ENCODE data around the gene POU4F1.
"Not testable (repeated sequence)": the region's sequence is repeated elsewhere in the genome, so short reads cannot be mapped to it uniquely, and the experiment has no call there.

Gene POU4F1, protein sequence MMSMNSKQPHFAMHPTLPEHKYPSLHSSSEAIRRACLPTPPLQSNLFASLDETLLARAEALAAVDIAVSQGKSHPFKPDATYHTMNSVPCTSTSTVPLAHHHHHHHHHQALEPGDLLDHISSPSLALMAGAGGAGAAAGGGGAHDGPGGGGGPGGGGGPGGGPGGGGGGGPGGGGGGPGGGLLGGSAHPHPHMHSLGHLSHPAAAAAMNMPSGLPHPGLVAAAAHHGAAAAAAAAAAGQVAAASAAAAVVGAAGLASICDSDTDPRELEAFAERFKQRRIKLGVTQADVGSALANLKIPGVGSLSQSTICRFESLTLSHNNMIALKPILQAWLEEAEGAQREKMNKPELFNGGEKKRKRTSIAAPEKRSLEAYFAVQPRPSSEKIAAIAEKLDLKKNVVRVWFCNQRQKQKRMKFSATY

DNA sequence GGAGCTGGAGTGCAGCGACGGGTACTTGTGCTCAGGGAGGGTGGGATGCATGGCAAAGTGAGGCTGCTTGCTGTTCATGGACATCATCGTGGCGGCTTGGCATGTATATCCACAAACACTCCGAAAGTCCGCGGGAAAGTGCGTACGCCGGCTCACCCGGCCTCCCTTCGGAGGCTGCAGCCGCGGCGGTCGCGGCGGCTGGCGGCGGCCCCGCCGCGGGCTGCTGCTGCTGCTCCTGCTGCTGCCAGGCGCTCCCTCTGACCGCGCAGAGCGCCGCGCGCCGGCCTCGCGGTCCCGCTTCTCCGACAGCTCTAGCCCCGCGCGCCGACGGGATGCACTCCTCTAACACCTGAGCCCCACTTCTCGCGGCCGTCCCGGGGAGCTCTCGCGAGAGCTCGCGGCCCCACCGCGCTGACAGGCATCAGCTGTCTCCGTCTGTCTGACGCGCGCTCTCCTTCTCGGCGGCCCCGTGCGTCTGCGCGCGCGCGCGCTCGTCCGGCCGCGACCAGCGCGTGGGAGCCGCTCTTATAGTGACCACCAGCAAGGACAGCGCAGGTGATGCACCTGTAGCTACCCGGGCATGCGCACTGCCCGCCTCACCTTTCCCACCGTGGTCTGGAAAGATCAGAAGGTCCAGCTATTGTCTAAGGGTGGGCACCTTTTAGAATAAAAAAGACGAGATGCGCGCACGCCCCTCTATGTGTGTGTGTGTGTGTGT, at the start of gene POU4F1:
Gene POU4F1, minus strand, starts transcription at position 313 of the 718 bp plus-strand sequence. Its CDS starts 226 bp downstream, at position 87.
- no peak for DNase-seq

DNA sequence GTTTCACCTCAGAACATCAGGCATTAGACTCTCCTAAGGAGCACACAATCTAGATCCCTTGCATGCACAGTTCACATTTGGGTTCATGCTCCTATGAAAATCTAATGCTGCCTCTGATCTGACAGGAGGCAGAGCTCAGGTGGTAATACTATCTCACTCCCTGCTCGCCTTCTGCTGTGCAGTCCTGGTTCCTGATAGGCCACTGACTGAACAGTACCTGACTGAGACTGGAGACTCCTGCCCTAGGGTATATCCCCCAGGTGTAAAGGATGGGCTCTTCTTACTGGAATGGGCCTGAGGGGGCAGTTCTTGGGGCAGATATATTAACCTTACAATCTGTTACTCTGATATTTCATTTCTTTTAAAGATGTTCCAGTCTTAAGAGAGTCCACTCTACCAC, 49.3 kb upstream of the POU4F1 start:
- no peak for DNase-seq

DNA sequence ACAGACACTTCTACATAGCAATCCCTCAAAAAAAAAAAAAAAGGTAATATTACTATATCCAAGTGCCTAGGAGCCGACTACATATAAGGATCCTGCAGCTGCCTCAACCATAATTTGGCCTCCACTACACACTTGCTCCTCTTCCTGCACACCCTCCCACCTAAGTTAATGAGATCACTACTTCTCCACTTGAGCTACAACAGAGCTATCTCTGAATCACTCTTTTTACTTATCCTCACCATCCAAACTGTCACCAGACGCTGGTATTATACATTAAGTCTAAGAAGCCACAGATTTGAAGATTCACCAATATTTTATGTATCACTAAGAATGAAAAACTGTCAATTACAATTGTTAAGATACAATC, 47.3 kb upstream of the POU4F1 start:
- no peak for DNase-seq

DNA sequence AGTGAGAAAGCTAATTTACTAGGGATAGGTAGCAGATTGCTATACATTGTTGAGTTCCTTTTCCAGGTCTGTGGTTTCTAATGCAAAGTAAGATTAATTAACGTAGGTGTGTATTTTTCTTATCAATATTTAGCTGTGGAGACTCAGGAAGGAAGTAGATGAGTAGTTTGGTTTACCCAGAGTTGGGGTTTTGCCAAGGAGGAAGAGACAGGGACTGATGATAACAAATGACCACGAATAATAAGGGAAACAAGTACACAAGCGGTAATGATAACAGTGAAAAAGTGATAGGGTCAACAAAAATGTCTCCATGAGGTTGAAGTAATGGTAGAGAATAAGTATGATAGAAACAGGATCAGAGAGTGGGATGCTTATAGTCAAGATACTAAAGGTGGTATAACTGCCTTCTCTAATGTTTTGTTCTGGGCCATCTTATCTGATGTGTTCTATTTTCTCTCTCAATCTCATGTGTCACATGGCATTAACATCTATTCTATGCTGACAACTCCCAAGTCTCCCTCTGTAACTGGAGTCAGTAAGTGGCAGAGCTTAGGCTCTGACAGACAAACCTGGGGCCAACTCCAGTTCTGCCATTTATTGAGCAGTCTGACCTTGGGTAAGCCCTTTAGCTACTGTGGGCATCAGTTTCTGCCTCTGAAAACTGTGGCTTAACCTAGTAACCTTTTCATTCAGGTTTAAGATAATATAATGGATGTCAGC, 46.8 kb upstream of the POU4F1 start:
- DNase-seq, result no peak

DNA sequence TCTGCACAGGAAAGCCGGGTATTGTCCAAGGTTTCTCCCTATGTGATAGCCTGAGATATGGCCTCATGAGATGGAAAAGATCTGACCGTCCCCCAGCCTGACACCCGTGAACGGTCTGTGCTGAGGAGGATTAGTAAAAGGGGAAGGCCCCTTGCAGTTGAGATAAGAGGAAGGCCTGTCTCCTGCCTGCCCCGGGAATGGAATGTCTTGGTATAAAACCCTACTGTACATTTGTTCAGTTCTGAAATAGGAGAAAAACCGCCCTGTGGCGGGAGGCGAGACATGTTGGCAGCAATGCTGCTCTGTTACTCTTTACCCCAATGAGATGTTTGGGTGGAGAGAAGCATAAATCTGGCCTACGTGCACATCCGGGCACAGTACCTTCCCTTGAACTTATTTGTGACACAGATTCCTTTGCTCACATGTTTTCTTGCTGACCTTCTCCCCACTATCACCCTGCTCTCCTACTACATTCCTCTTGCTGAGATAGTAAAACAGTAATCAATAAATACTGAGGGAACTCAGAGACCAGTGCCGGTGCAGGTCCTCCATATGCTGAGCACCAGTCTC, 43.8 kb upstream of the POU4F1 start:
- not testable (repeated sequence) for DNase-seq

DNA sequence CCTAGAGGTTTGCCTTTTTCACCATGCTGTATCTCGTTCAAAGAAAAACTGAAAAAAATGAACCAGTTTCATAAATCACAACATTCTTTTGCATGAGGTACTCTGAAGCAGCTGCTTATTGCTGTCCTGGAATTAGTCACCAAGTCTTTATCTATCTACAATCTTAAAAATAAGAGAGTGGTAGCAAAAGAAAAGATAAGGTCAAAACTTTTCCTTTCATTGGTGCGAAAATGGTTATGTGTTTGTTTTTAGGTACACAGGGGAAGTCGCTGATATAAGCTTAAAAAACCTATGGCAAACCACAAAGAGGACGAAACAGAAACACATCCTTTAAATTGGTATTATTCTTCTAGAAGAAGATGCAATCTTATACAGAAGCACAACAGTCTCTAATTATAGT, 34.9 kb upstream of the POU4F1 start:
- DNase-seq, result no peak

DNA sequence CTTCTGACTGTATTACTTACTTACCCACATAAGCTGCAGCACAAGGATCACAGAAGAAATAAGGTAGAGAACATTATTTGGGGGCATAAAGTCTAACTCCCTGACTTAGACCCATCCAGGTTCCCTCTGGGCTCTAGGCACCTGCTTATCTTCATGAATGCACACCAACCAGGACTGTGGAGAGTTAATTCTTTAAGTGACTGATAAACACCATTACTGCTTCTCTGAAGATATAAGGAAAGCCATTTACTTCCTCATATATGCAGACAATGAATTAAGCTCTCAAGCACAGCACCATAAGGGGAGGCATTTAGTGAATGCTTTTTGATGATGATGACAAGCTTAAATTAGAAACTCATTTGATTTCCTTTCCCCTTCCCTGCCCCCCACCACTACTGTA, 33.1 kb upstream of the POU4F1 start:
- no peak for DNase-seq

DNA sequence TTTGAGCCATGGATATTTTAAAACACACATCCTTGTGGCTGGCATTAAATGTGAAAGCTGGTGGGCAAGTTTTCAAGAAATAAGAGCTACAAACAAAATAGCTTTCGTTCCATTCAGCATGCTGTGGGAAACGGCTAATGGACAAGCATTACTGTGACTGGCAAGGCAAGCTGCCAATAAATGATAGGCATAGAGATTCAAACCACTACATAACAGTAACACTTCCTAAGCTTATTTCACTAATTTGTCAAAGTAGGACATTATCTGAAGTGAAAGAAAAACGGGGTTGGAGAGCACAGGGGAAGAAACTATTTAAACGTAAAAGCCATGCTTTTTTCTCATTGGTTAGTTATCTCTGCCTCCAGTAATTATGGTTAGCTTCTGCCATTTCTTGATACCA, 29.6 kb upstream of the POU4F1 start:
- no peak for DNase-seq

DNA sequence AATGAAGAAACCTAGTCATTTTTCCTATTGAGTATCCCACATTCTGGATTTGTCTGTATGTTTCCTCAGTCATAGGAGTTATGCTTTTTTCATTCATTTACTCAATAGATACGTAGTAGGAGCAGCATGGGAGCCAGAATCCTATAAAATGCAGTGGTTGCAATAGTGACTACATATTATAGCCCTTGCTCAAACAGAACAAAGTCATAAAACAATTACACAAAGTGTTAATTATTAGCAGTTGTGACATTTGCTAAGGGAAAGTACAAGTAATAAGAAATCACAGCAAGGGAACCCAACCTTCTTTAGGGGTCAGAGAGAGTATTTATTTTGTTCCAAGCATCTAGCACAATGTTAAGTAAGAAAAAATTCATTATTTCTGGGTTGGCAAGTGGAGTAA, 27.7 kb upstream of the POU4F1 start:
- no peak for DNase-seq

DNA sequence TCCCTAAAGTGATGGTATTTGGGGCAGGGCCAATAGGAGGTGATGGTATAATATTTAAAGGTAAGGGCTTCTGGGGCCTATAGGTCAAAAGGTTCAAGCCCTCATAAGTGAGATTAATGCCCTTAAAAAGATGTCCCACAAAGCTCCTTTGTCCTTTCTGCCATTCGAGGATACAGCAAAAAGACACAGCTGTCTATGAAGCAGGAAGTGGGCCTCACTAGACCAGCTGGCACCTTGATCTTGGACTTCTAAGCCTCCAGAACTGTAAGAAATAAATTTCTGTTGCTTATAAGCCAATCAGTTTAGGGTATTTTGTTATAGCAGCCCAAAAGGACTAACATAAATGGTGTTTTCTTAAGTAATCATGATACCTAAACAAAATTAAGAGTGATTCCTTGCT, 27.2 kb upstream of the POU4F1 start:
- no peak for DNase-seq

DNA sequence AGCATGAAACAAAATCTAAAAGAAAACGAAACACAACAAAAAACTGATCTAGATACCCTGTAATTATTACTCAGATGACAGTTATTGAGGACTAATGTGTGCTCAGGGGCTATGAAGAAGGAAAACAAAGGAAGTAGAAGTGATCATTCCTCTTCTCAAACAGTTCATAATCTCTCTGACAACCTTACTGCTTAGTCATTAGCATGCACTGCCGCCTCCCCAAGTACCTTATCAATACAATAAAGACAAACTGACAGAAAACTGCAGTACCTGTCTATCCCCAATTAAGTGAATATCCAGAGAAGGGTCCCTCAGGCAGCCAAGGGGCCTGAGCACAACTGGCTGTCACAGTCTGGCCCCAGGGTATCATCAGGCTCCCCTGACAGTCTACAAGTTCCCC, 22.0 kb upstream of the POU4F1 start:
- no peak for DNase-seq

DNA sequence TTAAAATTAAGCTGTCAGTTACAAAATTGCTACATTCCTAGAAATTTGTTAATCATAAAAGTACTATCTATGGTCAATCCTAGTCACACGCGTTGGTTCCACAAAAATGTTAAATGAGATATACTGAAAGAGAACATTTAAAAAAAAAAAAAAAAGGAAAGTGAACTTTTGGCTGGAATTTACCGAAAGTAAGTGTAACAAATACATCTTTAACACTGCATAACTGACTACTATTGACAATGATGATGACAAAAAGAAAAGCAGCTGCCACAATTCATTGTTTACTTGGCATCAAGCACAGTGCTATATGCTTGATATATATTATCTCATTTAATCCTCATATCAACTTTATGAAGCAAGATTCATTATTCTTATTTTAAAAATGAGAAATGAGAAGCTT, 19.8 kb upstream of the POU4F1 start:
- DNase-seq, result no peak

DNA sequence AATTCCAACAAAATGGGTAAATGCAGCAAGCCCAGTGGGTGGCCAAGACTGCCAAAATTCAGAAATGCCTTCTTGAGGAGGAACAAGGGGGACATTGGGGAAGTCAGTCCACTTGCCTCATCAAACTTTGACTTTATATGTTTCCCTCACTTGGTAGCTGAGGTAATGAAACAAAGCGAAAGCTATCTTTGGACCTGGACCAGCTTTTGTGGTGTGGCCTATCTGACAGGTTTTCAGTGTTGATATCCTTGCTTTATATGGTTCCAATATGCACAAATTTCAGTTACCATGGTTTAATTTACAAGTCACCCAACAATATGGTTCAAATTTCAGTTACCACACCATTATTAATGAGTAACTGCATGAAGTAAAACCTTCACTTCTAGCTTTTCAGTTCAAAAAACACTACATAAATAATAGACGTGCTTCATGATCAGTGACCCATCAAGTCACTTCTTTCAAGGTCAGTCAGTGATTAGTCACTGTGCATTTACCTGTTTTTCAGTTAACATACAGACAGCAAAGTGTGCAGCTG, 17.7 kb upstream of the POU4F1 start:
- no peak for DNase-seq

DNA sequence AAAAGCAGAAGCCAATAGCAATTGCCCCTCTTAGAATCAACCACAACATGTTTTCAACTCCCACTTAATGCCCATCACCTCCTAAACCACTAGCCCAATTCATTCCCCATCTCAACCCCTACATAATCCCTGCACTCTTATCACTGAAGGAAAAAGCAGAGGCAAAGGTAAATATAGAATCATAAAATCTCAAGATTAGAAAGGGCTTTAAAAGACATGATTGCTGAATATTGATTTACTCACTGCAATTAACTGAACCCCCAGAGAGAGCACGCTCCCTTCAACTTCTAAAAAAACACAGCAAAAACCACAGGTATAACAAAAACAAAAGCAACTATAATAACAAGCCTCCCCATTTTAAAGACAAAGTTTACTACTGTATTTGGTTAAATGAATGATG, 15.1 kb upstream of the POU4F1 start:
- DNase-seq, result no peak

DNA sequence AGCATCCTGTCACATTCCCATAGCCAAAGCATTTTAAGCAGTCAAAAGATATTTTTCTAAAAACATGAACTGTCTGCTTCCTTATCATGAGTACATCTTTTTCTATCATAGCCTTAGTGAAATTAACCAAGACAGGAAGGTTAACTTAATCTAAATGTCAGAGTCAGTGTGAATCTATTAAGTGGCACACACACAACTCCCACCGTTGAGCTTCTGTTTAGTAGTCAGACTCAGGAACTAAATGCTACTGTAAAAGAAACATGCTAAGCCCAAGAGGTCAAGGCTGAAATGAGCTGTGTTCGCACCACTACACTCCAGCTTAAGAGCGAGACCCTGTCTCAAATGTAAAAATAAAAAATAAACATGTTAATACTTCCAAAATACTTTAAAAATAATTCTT, 7.7 kb upstream of the POU4F1 start:
- DNase-seq, result no peak

DNA sequence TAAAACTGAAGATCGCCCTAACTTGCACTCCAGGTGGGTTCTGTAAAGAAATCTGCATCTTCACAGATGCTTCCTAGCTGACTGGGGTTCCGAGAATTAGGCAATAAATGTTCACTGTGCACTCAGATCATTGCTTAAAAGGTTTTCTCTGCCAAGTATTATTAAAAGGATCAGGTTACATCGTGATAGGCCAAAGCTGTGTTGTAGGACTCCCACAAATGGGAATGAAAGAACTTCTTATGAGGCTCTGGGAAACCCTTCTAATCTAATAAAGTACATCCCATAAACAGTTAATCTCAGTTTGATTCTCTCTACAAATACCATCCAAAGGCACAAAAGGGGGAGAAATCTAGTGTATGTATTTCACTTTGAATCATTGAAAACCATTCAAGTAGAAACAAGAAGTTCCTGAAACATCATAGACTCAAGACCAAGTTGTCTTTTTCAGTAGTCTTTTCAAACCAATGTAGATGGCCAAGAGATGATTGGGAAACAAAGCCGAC, 7.1 kb upstream of the POU4F1 start:
- DNase-seq, result no peak

DNA sequence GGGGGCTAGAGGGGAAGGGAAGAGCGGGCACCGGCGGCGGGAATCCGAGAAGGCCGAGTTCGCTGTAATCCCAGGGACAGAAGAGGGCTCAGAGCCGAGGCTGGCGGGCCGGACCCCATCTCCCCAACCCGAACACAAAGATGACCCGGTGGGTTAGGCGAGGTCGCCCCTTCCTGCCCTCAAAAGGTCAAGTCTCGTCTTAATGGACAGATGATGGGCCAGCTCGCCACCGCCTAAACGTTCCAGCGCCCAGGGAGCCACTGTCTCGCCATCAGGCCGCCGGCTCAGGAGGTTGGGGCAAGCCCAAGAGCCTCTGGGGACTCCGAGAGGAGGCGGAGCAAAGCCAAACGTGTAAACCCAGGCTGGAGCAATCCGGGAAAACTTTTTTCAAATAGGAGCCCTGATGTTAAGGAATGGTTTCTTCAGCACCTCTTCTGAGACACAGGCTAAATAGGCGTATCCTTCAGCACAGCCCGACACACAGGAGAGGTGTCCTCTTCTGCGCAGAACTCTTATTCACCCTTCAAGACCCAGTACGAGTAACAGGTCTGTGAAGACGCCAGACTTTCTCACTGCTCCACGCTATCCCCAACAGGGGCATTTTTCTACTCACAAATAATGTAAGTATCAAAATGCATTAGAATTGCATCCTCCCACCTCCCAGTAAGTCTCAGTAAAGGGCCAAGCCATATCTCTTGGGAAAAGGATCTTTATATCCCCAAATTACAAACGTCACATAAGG, 6.3 kb upstream of the POU4F1 start:
- DNase-seq, result no peak

DNA sequence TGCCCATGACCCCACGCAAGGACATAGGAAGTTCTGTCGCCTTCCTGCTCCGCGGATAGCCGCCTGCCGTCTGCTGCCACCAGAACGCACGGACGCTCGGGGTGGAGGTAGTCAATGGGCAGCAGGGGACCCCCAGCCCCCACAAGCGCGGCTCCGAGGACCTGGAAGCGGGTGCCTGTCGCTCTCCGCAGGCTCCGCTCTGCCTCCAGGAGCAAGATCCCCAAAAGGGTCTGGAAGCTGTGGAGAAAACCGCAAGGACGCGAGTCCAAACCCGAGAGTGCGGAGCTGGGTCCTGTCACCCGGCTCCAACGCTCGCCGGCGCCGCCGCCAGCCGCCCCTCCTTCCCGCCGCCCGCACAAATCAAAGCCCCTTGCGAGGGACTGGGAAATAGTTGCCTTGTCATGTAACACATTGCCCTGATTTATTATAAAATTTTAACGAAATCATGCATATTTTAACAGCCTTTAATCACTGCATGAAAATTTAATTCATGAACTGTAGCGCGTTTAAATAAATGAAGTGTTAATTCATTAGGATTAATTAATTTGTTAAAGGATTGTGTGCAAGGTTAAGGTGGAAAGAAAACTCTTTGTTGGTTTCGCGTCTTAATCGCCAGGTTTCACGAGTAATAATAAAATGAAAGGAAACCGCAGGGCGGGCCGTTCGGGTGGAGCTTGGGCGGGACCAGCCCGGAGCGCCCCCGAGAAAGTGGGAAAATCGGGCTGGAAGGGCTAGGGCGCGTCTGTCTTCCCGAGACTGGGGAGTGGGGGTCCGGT, 5.5 kb upstream of the POU4F1 start:
- no peak for DNase-seq

DNA sequence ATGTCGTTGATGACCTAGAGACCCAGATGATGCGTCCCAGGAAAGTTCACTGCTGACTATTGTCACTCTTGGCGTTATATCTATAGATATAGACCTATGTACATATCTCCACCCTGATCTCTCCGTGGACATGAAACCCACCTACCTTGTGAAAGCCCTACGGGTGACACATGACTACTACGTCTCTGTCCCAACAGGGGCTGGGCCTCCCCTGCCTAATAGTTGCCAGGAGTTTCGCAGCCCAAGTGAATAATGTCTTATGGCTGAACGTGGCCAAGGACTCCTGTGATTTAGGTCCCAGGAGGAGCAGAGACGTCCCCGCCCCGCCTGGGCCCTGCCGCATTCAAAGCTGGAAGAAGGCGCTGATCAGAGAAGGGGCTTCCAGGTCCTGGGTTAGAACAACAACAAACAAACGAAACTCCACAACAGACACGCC, 4.9 kb upstream of the POU4F1 start:
- DNase-seq, result no peak

DNA sequence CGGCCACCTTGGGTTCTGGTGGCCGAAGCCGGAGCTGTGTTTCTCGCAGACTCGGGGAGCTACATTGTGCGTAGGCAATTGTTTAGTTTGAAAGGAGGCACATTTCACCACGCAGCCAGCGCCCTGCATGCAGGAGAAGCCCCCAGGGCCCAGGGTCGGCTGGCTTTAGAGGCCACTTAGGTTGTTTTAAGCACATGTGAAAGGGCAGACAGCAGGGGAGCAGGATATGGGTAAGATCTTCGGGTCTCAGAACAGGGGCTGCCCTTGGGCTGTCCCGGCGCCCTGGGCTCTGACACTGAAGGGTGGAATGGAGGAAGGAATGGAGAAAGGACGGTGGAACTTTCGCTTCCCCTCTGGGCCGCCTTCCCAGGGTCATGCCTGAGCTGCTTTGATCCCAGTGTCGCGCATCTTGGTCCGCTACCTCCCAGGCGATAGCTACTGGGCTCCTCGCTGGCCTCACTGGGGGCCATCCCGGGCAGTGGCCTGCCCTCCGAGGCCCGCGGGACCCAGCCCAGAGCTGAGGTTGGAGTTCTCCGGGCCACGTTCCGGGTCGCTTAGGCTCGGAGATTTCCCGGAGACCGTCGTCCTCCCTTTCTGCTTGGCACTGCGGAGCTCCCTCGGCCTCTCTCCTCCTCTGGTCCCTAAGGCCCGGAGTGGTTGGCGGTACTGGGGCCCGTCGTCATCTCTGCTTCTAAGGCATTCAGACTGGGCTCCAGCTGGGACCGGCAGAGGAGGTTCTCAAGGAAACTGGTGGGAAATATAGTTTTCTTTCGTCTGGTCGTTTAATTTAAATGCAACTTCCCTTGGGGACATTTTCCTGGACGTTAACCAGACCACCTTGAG, 4.3 kb upstream of the POU4F1 start:
- no peak for DNase-seq

All from cerebellar nuclear complex (tissue), 1 donor.